ENCODE data around the gene PCGF1.

The PCGF1 gene

GRCh38 chr2:74536166-74536950, 28.9 kb upstream of the PCGF1 start:
- DNase-seq = no peak

- no peak for DNase-seq
These were observed 28.0 kb upstream of the PCGF1 start for GRCh38 chr2:74535440-74535965.

GRCh38 chr2:74534411-74534810, 26.9 kb upstream of the PCGF1 start:
- no peak for DNase-seq

GRCh38 chr2:74533464-74533863, 26.0 kb upstream of the PCGF1 start:
- no peak for DNase-seq

GRCh38 chr2:74532222-74532621, 24.7 kb upstream of the PCGF1 start:
- peak; percentile 40 for DNase-seq

GRCh38 chr2:74531666-74532065, 24.2 kb upstream of the PCGF1 start:
- no peak for DNase-seq

- peak; percentile 15 for DNase-seq
These were observed 23.0 kb upstream of the PCGF1 start for GRCh38 chr2:74530239-74531187.

- DNase-seq = peak; percentile 97
These were observed 22.1 kb upstream of the PCGF1 start, which contains the start of the genes AUP1 and HTRA2 for GRCh38 chr2:74529357-74530238. AUP1 (minus strand) TSS chr2:74529706; CDS start chr2:74529629, 77 bp downstream. HTRA2 (plus strand) TSS chr2:74529933; CDS start chr2:74530007, 74 bp downstream.

- DNase-seq = no peak
These were observed 21.3 kb upstream of the PCGF1 start for GRCh38 chr2:74528600-74529356.

GRCh38 chr2:74527741-74528140, 20.2 kb upstream of the PCGF1 start:
- DNase-seq = no peak

- no peak for DNase-seq
These were observed 19.2 kb upstream of the PCGF1 start for GRCh38 chr2:74526649-74527230.

- DNase-seq = peak; percentile 27
These were observed 18.5 kb upstream of the PCGF1 start, which contains the start of gene DQX1 for GRCh38 chr2:74525717-74526648. DQX1 (minus strand) TSS chr2:74526231; CDS start chr2:74525729, 502 bp downstream.

GRCh38 chr2:74524955-74525716, 17.6 kb upstream of the PCGF1 start:
- DNase-seq = no peak

GRCh38 chr2:74524005-74524404, 16.5 kb upstream of the PCGF1 start:
- no peak for DNase-seq

GRCh38 chr2:74522516-74522915, 15.0 kb upstream of the PCGF1 start:
- no peak for DNase-seq

GRCh38 chr2:74516650-74517049, 9.2 kb upstream of the PCGF1 start:
- DNase-seq = no peak

- DNase-seq = no peak
These were observed 8.6 kb upstream of the PCGF1 start for GRCh38 chr2:74515981-74516633.

GRCh38 chr2:74515271-74515980, 7.9 kb upstream of the PCGF1 start:
- DNase-seq = no peak
